ENCODE data around the gene HTR3B. TPM values are rescaled to one million over a fixed set of nuclear protein-coding genes. Genes with fewer than 3 reads are reported as not detected.
"Not testable (repeated sequence)": the region's sequence is repeated elsewhere in the genome, so short reads cannot be mapped to it uniquely, and the experiment has no call there.

The HTR3B gene
- total RNA-seq, 1 donor from 2014 or later: not detected

- no peak for DNase-seq (ENCODE audit: low spot score)
- no peak for ATAC-seq
Observed at GRCh38 chr11:113881856-113882255, 22.7 kb upstream of the HTR3B start.

- ATAC-seq: peak; percentile 62
- DNase-seq (ENCODE audit: low spot score): no peak
Observed at GRCh38 chr11:113884361-113884836, 20.2 kb upstream of the HTR3B start.

- DNase-seq (ENCODE audit: low spot score): no peak
- ATAC-seq: no peak
Observed at GRCh38 chr11:113885897-113886296, 18.7 kb upstream of the HTR3B start.

- no peak for ATAC-seq
Observed at GRCh38 chr11:113888848-113889247, 15.7 kb upstream of the HTR3B start.

GRCh38 chr11:113894421-113894996, 10.1 kb upstream of the HTR3B start:
- no peak for DNase-seq (ENCODE audit: low spot score)
- no peak for ATAC-seq

More at GRCh38 chr11:113888848-113889247, 15.7 kb upstream of the HTR3B start:
- no peak for DNase-seq (ENCODE audit: low spot score)

- DNase-seq (ENCODE audit: low spot score) (no peak), ATAC-seq (peak; percentile 11)
Observed at GRCh38 chr11:113895367-113896155, 9.0 kb upstream of the HTR3B start.

GRCh38 chr11:113896156-113896879, 8.3 kb upstream of the HTR3B start:
- DNase-seq (ENCODE audit: low spot score) (no peak), ATAC-seq (peak; percentile 93)

GRCh38 chr11:113901141-113901540, 3.5 kb upstream of the HTR3B start:
- no peak for ATAC-seq
- DNase-seq (ENCODE audit: low spot score): no peak

GRCh38 chr11:113906038-113906437, 1.4 kb downstream of the HTR3B start:
- ATAC-seq: peak; percentile 33

GRCh38 chr11:113906516-113906915, 1.9 kb downstream of the HTR3B start:
- no peak for DNase-seq (ENCODE audit: low spot score)
- ATAC-seq: peak; percentile 98

More at GRCh38 chr11:113906038-113906437, 1.4 kb downstream of the HTR3B start:
- DNase-seq (ENCODE audit: low spot score): no peak

GRCh38 chr11:113907152-113907551, 2.6 kb downstream of the HTR3B start:
- no peak for DNase-seq (ENCODE audit: low spot score)
- ATAC-seq: no peak

- ATAC-seq: no peak
Observed at GRCh38 chr11:113907681-113908080, 3.1 kb downstream of the HTR3B start.

GRCh38 chr11:113908098-113908497, 3.5 kb downstream of the HTR3B start:
- DNase-seq (ENCODE audit: low spot score) (no peak), ATAC-seq (no peak)

More at GRCh38 chr11:113907681-113908080, 3.1 kb downstream of the HTR3B start:
- no peak for DNase-seq (ENCODE audit: low spot score)

- not testable (repeated sequence) for DNase-seq (ENCODE audit: low spot score); ATAC-seq
Observed at GRCh38 chr11:113911491-113911890, 6.9 kb downstream of the HTR3B start.

- ATAC-seq (no peak), DNase-seq (ENCODE audit: low spot score) (no peak)
Observed at GRCh38 chr11:113923572-113923971, 19.0 kb downstream of the HTR3B start.

GRCh38 chr11:113926273-113927197, 21.9 kb downstream of the HTR3B start:
- DNase-seq (ENCODE audit: low spot score) (no peak), ATAC-seq (no peak)

GRCh38 chr11:113928311-113928710, 23.7 kb downstream of the HTR3B start:
- DNase-seq (ENCODE audit: low spot score) (no peak), ATAC-seq (no peak)

GRCh38 chr11:113932788-113933187, 28.2 kb downstream of the HTR3B start:
- DNase-seq (ENCODE audit: low spot score) (peak; percentile 22), ATAC-seq (no peak)

- ATAC-seq: not testable (repeated sequence)
- DNase-seq (ENCODE audit: low spot score): peak; percentile 5
Observed at GRCh38 chr11:113934193-113934592, 29.6 kb downstream of the HTR3B start.

GRCh38 chr11:113934761-113935160, 30.2 kb downstream of the HTR3B start:
- no peak for DNase-seq (ENCODE audit: low spot score)
- ATAC-seq: no peak
